EL (cell line): ENCODE data around the gene PHC3.

Experiments
- DNase-seq: peaks from one replicate; pipeline ENCODE4 v3.0.0-alpha.2; 2016

PHC3 gene

DNA sequence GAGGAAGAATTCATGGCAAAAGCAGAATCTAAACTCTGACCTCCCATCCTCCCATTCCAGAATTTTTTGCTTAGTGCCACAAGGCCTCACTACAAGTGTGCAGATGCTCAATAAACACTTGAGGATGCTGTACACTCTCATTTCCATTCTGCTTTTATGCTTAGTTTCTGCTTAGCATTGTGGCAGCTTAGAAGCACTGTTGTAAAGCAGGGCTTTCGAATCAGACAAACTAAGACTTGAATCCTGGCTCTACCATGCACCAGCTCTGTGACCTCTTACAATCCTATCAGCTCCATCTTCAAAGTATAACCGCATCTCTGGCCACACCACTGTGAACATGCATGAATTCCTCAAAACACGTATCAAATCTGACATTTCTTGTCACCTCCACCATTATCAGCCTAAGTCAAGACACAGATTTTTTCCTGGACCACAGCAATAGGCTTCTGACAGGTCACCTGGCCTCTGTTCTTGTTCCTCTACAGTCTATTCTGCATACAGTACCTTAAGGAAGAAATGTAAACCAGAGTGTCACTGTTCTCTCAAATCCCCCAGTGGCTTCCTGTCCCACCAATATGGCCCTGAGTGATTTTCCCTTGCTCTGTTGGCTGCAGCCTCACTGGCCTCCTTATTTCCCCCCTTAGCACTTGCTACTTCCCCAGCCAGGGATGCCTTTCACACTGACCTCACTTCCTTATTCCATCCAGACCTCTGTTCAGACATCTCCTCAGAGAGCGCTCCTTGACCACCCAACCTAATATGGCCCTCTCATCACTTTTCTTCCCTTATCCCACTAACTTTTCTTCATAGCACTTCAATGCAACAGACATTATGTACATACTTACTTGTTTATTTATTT is 8.1 kb upstream of the PHC3 start:
- no peak for DNase-seq

DNA sequence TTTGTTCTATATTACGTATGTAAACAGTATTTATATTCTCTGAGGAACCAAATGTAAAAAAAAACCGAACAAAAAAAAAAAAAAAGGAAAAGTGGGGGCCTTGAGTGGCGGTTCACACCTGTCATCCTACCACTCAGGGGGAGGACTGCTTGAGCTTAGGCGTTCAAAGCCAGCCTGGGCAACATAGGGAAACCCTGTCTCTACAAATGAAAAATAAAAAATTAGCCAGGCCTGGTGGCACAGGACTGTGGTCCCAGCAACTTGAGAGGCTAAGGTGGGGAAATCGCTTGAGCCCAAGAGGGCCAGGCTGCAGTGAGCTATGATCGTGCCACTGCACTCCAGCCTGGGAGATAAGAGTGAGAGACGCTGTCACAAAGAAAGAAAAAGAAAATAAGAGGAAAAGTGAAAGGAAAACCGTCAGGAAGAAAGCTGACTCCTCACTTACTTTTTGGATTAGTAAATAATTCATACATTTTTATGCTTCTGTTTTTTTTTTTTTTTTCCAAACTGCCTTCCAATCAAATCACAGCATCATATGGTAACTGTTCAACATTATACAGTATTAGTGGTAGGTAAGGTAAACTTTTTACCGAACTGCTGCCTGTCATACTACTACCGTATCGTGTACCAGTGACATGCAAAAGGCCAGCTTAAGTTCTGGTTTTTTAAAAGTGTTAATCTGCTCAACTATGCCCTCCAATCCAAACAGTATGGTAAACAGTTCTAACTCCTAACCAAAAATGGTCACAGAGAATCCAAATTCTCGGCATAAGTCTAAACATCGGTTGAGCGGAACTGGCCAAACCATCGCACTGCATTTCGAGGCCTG is 1.2 kb downstream of the PHC3 start:
- DNase-seq = peak; percentile 14

DNA sequence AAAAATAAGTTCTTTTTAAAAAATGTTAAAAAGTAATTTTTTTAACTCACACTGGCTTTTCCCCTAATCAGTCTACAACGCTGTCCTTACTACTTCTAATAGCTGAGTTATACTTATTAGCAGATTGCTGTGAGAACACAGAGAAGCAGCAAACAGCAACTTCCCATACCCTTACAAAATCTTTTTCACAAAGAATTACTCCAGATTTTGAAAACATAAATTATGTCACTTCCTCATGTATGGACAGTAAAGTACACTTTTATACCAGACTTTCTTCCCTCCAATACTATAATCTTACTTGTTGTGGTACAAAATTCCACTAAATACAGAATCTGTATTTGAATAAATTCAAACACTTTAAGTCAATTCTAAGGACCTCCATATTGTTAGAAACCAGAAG is 2.1 kb downstream of the PHC3 start:
- no peak for DNase-seq

DNA sequence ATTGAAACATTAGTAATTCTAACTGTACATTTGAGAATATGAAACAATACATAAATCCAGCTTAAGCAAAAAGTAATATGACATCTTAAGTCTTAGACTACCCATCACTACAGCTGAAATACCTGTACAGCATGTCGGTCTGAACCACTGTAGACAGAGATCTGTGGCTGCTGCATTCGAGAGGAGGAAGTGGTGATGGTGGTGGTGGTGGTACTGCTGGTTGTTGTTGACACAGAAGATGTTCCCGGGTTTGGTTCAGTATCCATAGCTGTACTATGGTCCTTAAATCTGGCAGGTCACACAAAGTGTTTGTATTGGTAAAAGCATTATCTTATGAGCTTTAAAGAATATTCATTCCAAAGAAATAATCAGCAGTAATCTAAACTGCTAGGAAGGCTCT is 2.9 kb downstream of the PHC3 start:
- DNase-seq = no peak

DNA sequence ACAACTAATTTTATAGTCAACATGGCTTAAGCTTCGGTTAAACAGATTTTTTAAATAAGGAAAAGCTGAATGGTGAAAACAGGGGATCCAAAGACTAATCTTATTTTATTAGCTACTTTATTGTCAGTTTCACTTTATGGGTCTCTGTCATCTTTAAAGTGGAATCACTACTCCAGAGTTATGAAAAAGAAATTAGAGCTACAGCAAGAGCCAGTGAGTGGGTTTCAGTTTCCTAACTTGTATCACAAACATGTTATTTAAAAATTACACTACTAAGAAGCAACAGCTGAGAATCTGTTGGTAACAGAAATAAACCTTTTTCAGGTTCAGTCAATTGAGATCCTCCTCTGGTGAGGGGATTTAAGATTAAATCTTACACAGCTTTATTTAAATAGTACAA is 10.0 kb downstream of the PHC3 start:
- DNase-seq = no peak

DNA sequence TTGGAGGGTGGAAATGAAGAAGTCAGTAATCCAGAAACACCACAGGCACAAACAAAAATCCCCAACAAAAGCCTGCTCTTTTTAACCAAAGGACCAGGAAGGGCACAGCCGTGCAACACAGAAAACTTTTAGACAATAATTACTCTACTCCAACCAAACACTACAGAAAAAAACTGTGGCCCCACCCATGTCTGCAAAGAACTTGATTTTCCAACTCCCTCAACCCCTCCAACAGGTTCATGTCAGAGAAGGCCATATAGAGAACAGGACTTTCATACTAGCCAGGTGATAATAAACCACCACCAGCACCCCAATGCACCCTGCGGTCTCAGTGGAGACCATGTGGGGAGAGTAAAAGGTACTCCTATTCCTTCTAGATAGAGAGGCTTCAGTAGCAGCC is 16.8 kb downstream of the PHC3 start:
- DNase-seq = no peak

DNA sequence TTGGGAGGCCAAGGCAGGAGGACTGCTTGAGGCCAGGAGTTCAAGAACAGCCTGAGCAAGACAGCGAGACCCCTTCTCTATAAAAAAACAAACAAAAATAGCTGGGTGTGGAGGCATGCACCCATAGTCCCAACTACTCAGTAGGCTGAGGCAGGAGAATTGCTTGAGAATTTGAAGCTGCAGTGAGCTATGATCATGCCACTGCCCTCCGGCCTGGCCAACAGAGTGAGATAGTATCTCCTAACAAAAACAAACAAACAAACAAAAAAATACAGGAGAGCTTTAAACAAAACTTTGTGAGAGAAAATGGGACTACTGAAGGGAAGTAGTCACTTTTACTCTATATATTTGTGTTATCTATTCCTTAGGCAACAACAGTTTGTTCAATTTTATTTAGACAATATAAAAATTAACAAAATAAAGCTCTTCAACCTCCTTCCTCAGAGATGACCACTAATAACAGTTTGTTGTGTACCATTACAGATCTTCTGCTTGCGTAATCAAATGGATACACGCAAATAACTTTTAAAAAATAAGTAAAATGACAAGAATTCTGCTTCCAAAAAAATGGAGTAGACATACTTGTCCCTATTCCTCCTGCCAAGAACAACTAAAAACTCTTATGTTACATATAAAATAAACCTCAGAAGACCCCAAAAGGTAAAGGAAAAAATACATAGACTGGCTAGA is 17.4 kb downstream of the PHC3 start:
- DNase-seq = no peak

DNA sequence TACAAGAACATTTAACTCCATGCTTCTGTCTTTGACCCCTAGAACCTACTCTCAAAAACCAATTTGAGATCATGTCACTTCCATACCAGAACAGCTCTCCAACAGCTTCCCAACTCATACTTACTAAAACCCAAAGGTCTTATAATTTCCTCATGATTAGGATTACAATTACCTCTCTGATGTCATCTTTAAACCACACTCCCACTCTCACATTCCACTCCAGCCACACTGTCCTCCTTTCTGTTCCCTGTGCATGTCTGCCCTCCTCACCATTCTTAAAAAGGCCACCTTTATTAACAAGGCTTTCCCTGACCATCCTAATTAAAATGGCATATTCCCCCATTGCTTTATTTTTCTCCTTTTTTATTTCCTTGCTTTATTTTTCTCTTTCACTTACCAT is 18.9 kb downstream of the PHC3 start:
- DNase-seq = peak; percentile 12

DNA sequence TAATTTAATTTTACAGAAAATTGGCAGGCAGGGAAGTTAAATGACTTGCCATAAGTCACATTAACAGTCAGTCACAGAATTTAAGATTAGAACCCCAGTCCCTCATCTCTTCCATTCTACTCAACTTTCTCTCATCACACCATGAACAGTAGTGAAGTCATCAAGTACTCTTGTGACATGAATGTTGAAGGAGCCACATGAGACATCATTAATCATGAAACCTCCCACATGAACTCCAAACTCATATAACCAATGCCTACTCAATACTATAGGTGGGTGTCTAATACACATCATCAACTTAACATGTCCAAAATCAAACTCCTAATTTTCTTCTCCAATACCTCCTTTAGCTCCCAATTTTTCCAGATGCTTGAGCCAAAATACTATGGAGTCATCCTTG is 19.5 kb downstream of the PHC3 start:
- no peak for DNase-seq

DNA sequence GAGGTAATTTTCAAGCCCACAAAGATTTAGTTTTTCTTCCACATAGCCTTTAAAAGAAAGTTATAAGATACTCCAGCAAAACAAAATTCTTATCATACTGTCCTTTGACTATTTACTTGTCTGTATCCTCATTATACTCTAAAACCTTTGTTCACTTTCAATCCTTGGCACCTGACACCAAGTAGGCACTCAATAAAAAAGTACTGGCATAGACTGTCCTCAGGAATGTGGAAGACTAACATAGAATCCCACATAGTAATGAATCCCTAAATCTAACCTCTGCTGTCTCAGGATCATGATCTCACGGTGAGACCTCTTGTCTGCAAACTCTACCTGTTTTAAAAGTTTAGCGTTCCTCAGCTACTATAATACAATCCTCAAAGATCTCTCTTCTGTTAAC is 21.6 kb downstream of the PHC3 start:
- no peak for DNase-seq

DNA sequence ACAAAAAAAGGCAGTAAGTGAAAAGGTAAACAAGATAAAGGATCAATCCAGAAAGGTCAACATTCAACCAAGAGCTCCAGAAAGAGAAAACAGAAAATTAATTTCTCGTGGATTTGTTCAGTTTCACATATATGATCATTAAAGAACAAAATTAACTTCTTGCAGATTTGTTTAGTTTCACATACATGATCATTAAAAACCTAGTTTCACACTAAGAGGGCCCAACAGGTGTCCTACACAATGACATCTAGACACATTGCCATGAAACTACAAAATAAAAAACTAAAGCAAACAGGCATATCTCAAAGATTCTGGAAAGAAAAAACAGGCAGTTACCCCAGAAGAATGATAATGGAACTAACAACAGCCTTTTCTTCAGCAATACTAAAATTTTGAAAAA is 22.1 kb downstream of the PHC3 start:
- DNase-seq = no peak

DNA sequence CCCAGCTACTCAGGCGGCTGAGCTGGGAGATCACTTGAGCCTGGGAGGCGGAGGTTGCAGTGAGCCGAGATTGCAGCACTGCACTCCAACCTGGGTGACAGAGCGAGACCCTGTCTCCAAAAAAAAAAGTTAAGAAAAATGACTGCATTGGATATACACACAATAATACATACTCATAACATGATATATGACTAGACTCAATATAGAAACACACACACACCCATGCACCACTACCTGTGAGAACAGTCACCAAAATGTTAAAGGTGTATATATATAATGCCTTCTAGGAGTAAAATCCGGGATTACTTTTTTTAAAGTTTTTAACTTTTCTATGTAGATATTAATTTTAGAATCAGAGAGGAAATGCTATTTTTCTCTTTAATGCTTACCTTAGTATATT is 25.9 kb downstream of the PHC3 start:
- no peak for DNase-seq

DNA sequence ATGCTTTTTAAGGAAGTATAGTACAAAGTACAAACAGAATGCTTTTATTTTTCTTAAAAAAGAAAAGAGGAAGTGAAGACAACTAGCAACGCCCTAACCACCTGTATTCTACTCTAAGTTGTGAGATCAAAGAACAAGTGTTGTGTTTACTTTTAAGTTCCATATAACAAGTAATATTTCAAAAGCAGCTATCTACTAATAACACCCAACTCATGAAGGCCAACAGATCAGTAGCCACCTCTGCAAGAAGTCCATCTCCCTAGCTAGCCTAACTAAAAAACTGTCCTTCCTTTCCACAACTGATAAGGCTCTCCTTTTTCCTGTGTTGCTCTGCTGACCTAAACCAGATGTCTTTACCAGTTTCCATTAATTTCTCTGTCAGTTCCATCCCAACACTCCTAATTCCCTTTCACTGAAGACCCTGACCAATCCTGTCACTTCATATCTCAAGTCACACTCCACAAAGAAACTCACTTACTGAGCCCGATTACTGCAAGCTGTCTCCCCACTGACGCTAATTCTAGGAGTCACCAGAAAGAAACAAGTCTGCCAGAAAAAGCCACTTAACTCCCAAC is 26.9 kb downstream of the PHC3 start:
- no peak for DNase-seq

DNA sequence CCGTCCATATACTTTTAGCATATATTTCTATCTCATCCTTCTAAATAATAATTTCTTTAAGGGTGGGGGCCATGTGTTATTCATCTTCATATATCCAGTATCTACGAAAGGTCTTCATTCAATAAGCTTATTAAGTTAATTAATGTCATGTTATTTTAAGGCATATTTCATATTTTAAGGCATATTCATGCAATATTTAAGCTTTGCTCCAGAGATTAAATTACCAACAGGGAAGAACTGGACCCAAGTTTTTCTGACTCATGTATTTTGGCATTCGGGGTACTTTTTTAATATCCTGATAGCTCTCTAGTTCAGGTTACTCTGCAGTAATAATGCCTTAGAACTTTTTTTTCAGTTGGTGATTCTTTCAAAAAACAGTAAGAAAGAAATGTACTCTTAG is 27.4 kb downstream of the PHC3 start:
- peak; percentile 42 for DNase-seq

DNA sequence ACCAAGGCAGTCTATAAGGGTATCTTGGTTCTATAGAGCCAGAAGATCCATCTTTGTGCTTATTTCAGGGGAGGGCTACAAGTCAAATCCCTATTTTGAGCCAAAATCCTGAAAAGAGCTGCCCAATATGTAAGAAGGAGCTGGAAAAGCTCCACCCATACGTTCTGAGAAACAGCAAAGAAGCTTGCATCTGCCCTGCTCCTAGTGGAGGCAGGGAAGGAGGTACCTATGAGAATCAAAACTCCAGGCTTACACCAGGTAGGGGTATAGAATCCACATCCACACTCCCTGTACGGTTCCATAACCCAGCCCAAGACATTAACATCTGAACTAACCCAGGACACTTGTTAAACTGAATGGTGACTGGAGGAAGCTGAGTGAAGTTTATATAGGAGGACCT is 30.0 kb downstream of the PHC3 start:
- no peak for DNase-seq

DNA sequence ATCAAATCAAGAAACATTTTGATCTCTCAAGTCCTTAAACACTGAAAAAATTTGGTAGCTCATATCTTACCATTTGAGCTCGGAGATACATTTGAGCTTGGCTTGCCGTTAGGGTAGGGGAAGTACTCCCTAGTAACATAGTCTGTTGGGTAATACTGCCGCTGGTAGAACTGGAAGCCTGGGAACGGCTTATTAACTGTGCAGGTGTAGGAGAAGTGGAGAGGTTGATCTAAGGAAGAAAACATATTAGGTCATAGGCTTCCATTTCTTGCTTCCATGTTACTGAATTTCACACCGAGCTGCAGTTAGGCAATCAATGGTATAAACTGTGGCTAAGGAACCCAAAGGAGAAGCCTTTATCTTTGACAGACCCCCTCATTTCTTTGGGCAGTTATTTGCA is 32.5 kb downstream of the PHC3 start:
- DNase-seq = no peak

DNA sequence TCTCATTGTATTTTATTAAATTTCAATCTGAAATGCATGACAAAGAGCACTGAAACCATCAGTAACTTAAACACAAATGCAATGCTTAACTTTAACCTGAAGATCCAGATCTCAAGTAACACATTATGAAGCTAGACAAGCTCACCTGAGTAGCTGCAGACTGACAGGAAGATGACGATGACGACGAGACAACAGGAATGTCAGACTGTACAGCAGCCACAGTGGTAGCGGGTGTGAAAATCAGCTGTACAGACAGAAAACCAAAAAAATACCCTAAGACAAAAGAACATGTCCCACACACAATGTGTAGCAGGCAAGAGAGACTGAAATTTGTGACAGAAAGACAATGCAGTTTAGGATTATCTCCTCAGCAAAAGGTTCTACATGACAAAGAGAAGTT is 36.3 kb downstream of the PHC3 start:
- DNase-seq = no peak

DNA sequence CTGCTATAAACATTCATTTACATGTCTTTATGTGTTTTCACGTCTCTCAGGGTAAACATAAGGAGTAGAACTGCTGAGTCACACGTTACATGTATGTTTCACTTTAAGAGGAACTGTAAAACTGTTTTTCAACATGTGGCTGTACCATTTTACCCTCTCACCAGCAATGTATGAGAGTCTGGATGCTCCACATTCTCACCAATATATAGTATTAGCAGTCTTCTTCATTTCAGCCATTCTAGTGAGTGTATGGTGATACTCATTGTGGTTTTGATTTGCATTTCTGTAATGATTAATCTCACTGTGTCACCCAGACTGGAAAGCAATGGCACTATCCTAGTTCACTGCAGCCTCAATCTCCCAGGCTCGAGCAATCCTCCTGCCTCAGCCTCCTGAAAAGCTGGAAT is 37.1 kb downstream of the PHC3 start:
- no peak for DNase-seq

DNA sequence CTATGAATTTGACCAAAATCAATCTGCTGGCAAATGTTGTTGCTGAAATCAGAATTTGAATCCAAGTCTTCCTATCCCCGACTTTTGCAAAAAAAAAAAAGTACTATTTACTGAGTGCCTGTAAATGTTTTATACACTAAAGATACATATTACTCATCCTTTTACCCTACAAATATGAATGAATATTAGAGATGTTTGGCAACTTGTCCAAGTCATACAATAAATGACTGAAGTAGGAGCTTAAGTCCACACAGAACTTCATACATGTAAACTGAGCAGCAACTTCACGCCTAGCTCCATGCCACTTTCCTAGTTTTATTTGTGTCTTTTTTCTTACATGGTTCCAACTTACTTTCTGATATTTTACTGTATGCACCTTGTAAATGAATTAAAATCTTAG is 39.2 kb downstream of the PHC3 start:
- no peak for DNase-seq

DNA sequence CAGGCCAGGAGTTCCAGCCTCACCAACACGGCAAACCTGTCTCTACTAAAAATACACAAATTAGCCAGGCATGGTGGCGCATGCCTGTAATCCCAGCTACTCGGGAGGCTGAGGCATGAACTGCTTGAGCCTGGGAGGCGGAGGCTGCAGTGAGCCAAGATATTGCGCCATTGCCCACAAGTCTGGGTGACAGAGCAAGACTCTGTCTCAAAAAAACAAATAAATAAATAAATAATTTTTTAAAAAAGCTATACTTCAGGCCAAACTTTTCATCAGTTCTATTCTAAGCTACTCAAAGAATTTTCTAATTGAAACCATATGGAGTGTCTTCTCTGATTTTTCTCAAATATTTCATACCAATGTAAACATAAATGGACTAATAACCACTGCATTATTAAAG is 43.5 kb downstream of the PHC3 start:
- peak; percentile 8 for DNase-seq

DNA sequence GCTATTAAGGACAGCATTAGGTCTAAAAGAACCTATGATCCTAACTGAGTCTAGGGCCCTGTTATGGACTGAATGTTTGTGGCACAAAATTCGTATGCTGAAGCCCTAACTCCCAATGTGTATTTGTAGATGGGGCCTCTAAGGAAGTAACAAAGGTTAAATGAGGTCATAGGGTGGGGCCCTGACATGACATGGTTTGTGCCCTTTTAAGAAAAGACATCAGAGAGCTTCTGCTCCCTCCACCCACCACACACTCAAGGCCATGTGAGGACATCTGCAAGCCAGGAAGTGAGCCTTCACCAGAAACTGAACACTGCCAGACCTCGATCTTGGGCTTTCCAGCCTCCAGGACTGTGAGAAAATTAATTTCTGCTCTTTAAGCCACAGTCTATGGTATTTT is 49.2 kb downstream of the PHC3 start:
- DNase-seq = no peak

DNA sequence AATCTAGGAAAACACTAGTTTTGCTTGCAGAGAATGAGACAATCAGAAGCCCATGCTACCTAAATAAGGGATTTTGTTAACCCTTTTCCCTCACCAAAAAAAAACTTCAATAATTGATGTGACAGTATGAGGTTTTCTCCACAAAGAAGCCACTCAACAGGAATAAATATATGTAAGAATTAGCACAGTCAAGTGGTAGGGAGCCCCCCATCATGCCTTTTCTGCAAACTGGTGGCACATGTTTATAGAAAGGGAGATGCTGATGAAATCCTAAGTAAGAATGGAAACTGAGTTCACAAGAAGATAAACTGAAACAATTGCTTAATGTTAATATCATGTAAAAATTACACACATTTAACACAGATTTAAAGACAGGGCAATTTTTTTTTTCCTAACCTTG is 51.0 kb downstream of the PHC3 start:
- no peak for DNase-seq

DNA sequence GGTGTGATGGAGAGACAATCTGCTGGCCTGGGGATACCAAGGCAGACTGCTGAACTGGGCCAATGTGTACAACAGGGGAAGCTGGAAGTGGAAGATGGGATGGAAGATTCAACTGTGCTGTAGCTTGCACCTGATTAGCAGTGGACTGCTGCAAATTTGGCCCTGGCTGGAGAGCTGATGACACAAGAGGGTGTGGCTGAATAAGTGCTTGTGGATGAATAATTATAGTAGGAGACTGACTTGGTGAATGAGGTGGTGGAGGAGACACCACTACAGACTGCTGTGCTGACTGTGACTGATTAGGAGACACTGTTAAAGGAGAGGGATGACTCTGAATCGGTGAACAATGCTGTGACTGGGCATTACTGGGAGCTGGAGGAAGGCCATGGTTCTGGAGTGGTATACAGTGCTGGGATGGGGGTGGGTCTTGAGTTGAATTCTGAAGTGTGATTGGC is 52.5 kb downstream of the PHC3 start:
- DNase-seq = peak; percentile 38
